IPS-20b (cell line): ENCODE measurements around the gene MGMT.

ENCODE experiments used
- H3K27ac ChIP-seq: one replicate; pipeline ENCODE4 v1.5.1; 2013; ENCODE audit warnings: low read length
- H3K27me3 ChIP-seq: 2 replicates; pipeline ENCODE4 v1.6.1; 2013; ENCODE audit warnings: mild to moderate bottlenecking, low read length, inconsistent platforms; ENCODE audit not compliant: insufficient read depth
- H3K36me3 ChIP-seq: 2 replicates; pipeline ENCODE4 v1.6.1; 2013; ENCODE audit warnings: low read depth, mild to moderate bottlenecking, inconsistent platforms, low read length, moderate library complexity; ENCODE audit not compliant: insufficient read depth
- H3K4me1 ChIP-seq: 2 replicates; pipeline ENCODE4 v1.6.1; 2013; ENCODE audit warnings: mild to moderate bottlenecking, control low read depth, inconsistent platforms, low read length, moderate library complexity; ENCODE audit not compliant: insufficient read depth
- H3K4me3 ChIP-seq: 2 replicates; pipeline ENCODE4 v1.5.1; 2013; ENCODE audit warnings: mild to moderate bottlenecking, low read length, inconsistent platforms
- H3K9ac ChIP-seq: 2 replicates; pipeline ENCODE4 v1.6.1; 2013; ENCODE audit warnings: low read depth, mild to moderate bottlenecking, inconsistent platforms, low read length, moderate library complexity
- H3K9me3 ChIP-seq: 2 replicates; pipeline ENCODE4 v1.6.1; 2013; ENCODE audit warnings: mild to moderate bottlenecking, low read depth, low read length, inconsistent platforms; ENCODE audit not compliant: insufficient read depth

Gene MGMT

GRCh38 chr10:129662426-129662825, 195.4 kb downstream of the MGMT start:
- Histone ChIP-seq H3K9ac (no peak overlapping the region), H3K4me1 (no peaks in the 10 kb centered on the region), H3K4me3 (no peak overlapping the region), H3K27ac (no peak overlapping the region), H3K27me3 (no peaks in the 10 kb centered on the region), H3K36me3 (no peaks in the 10 kb centered on the region), H3K9me3 (peaks cover 7% of the 10 kb centered on the region; the same call in 1 of the 2 replicates)

DNA sequence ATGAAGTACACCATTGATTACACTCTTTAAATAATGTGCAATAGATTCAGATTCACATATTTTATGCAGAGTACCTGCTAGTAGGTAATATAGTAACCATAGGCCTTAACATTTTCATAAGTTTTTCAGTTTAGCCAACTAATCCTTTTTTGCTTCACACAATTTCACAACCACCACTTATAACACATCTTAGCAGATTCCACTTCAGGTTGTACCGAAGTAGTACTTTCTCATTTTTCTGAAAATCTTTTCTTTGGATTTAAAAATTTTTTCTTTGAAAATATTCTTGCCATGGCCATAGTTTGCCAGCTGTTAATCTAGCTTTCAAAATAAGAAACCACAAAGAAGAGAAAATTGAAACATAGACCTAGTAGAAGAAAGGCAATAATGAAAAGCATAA, 203.1 kb downstream of the MGMT start:
- H3K27me3 ChIP-seq: no peaks in the 10 kb centered on the region
- no peak overlapping the region for H3K27ac ChIP-seq
- no peaks in the 10 kb centered on the region for H3K4me1 ChIP-seq
- no peak overlapping the region for H3K4me3 ChIP-seq
- peaks cover 18% of the 10 kb centered on the region; the same call in 1 of the 2 replicates for H3K9me3 ChIP-seq
- H3K36me3 ChIP-seq: no peaks in the 10 kb centered on the region
- no peak overlapping the region for H3K9ac ChIP-seq

- Histone ChIP-seq H3K27ac (no peak overlapping the region), H3K36me3 (no peaks in the 10 kb centered on the region), H3K4me1 (no peaks in the 10 kb centered on the region), H3K9me3 (peaks cover 18% of the 10 kb centered on the region; the same call in 1 of the 2 replicates), H3K9ac (no peak overlapping the region), H3K27me3 (no peaks in the 10 kb centered on the region), H3K4me3 (no peak overlapping the region)
Observed at GRCh38 chr10:129673292-129673691, 206.3 kb downstream of the MGMT start.

DNA sequence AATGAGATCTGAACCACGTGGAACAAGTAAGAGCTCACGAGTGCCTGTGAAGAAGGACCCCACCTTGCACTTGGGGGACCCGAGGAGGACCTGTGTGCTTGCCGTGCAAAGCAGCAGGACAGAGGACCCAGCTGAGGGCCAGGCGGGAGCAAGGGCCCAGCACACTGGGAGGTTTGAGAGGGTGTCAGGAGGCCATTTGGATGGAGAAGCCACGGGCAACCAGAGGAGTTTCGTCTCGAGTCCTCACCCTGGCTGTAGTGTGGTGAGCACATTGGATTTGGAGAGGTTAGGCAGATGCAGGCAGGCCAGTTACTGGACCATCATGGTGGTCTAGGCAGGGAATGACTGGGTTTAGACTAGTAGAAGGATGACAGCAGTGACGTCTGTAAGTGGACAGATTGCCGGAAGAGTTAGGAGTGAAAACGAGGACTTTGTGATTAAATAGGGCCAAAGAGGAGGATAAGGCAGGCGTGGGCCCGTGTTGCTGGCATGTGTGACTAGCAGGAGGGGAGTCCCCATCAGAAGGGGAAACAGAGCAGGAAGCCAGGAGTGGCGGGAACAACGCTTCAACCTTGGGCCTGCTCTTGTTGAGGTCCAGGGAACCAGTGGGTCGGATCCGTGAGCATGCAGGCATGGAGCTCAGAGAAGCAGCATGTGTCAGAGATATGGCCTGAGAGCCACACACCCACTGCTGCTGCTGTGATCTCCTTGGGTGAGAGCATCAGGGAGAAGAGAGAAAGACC, 208.2 kb downstream of the MGMT start:
- H3K4me3 ChIP-seq: no peak overlapping the region
- H3K9ac ChIP-seq: no peak overlapping the region
- peaks cover 10% of the 10 kb centered on the region; the same call in 1 of the 2 replicates for H3K9me3 ChIP-seq
- H3K4me1 ChIP-seq: no peaks in the 10 kb centered on the region
- H3K36me3 ChIP-seq: no peaks in the 10 kb centered on the region
- no peaks in the 10 kb centered on the region for H3K27me3 ChIP-seq
- H3K27ac ChIP-seq: no peak overlapping the region

- Histone ChIP-seq H3K4me1 (no peaks in the 10 kb centered on the region), H3K9me3 (peaks cover 2% of the 10 kb centered on the region; the same call in 1 of the 2 replicates), H3K27ac (no peak overlapping the region), H3K9ac (no peak overlapping the region), H3K4me3 (no peak overlapping the region), H3K27me3 (no peaks in the 10 kb centered on the region), H3K36me3 (no peaks in the 10 kb centered on the region)
Observed at GRCh38 chr10:129676014-129676413, 209.0 kb downstream of the MGMT start.

- H3K4me3 ChIP-seq: no peak overlapping the region
- no peaks in the 10 kb centered on the region for H3K4me1 ChIP-seq
- no peaks in the 10 kb centered on the region for H3K9me3 ChIP-seq
- no peaks in the 10 kb centered on the region for H3K27me3 ChIP-seq
- no peak overlapping the region for H3K9ac ChIP-seq
- H3K27ac ChIP-seq: no peak overlapping the region
- H3K36me3 ChIP-seq: no peaks in the 10 kb centered on the region
Observed at GRCh38 chr10:129677377-129677927, 210.4 kb downstream of the MGMT start.

GRCh38 chr10:129678186-129678585, 211.1 kb downstream of the MGMT start:
- Histone ChIP-seq H3K4me1 (no peaks in the 10 kb centered on the region), H3K4me3 (no peak overlapping the region), H3K27me3 (no peaks in the 10 kb centered on the region), H3K27ac (no peak overlapping the region), H3K9me3 (no peaks in the 10 kb centered on the region), H3K36me3 (no peaks in the 10 kb centered on the region), H3K9ac (no peak overlapping the region)

DNA sequence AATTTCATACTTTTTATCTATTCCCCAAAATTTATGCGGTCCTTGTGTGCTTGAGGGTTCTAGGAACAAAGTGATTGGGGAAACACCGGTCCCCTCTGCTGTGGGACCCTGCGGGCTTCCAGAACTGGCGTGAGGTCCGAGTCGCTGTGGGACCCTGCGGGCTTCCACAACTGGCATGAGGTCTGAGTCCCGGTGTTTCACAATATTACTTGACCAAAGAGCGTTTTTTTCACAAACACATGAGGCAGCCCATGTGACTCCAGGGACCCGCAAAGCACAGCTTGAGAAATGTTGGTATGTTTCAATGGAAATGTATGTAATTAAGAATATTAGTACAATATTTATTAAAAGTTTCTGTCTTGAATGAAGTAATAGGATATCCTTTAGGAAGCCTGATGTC, 212.2 kb downstream of the MGMT start:
- no peaks in the 10 kb centered on the region for H3K9me3 ChIP-seq
- H3K36me3 ChIP-seq: no peaks in the 10 kb centered on the region

GRCh38 chr10:129680661-129681344, 213.8 kb downstream of the MGMT start:
- H3K9ac ChIP-seq: no peak overlapping the region
- no peak overlapping the region for H3K27ac ChIP-seq
- H3K27me3 ChIP-seq: no peaks in the 10 kb centered on the region
- no peaks in the 10 kb centered on the region for H3K36me3 ChIP-seq
- no peaks in the 10 kb centered on the region for H3K9me3 ChIP-seq
- no peak overlapping the region for H3K4me3 ChIP-seq
- no peaks in the 10 kb centered on the region for H3K4me1 ChIP-seq

More for the DNA sequence above, 212.2 kb downstream of the MGMT start:
- H3K4me3 ChIP-seq: no peak overlapping the region
- no peaks in the 10 kb centered on the region for H3K4me1 ChIP-seq
- H3K27me3 ChIP-seq: no peaks in the 10 kb centered on the region
- no peak overlapping the region for H3K9ac ChIP-seq
- H3K27ac ChIP-seq: no peak overlapping the region

- Histone ChIP-seq H3K4me3 (no peak overlapping the region), H3K9me3 (no peaks in the 10 kb centered on the region), H3K27me3 (no peaks in the 10 kb centered on the region), H3K9ac (no peak overlapping the region), H3K36me3 (no peaks in the 10 kb centered on the region), H3K27ac (no peak overlapping the region), H3K4me1 (no peaks in the 10 kb centered on the region)
Observed at GRCh38 chr10:129681856-129682255, 214.8 kb downstream of the MGMT start.

- no peak overlapping the region for H3K9ac ChIP-seq
- H3K4me1 ChIP-seq: no peaks in the 10 kb centered on the region
Observed at GRCh38 chr10:129683519-129683918, 216.5 kb downstream of the MGMT start.

DNA sequence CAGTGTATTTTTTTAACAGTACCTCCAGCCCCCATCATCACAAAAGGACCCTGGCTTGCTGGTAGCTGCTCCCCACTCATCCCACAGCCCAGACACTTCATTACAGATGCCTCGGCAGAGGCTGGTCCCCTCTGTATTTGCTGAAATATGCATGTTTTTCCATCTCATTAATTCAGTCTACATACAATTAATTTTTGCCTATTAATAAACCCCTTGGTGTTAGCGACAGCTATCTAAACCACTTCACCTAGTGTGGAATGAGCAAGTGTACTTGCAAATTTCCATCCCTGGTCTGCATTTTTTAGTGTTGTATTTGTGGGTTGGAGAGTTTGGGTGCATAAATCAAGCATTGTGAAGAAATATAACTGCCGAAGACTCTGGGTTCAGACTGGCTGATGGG, 216.9 kb downstream of the MGMT start:
- no peaks in the 10 kb centered on the region for H3K27me3 ChIP-seq
- no peaks in the 10 kb centered on the region for H3K36me3 ChIP-seq
- H3K9ac ChIP-seq: no peak overlapping the region
- no peak overlapping the region for H3K27ac ChIP-seq
- no peaks in the 10 kb centered on the region for H3K4me1 ChIP-seq
- H3K9me3 ChIP-seq: no peaks in the 10 kb centered on the region
- no peak overlapping the region for H3K4me3 ChIP-seq

More at GRCh38 chr10:129683519-129683918, 216.5 kb downstream of the MGMT start:
- Histone ChIP-seq H3K27me3 (no peaks in the 10 kb centered on the region), H3K36me3 (no peaks in the 10 kb centered on the region), H3K27ac (no peak overlapping the region), H3K4me3 (no peak overlapping the region), H3K9me3 (no peaks in the 10 kb centered on the region)
